Esophagus (tissue), 2 donors: ENCODE measurements around the gene SLBP. TPM values are rescaled to one million over a fixed set of nuclear protein-coding genes. Genes with fewer than 3 reads are reported as not detected.
"Not testable (repeated sequence)": the region's sequence is repeated elsewhere in the genome, so short reads cannot be mapped to it uniquely, and the experiment has no call there.

Source experiments
- H3K27ac ChIP-seq, 2 donors: one replicate each; pipeline ENCODE4 v1.5.1; 2013; ENCODE audit warnings: low read depth in 2 of 2, mild to moderate bottlenecking in 2 of 2, inconsistent platforms in 1 of 2, low read length in 1 of 2, moderate library complexity in 1 of 2
- H3K27me3 ChIP-seq, 2 donors: one replicate each; pipeline ENCODE4 v1.6.1; 2013; ENCODE audit warnings: low read length in 2 of 2, control low read depth in 1 of 2, mild to moderate bottlenecking in 1 of 2; ENCODE audit not compliant: insufficient read depth in 2 of 2, control insufficient read depth in 1 of 2
- H3K36me3 ChIP-seq, 2 donors: one replicate each; pipeline ENCODE4 v1.6.1; 2013; ENCODE audit warnings: low read length in 1 of 2; ENCODE audit not compliant: control insufficient read depth in 2 of 2, insufficient read depth in 2 of 2
- H3K4me1 ChIP-seq, 2 donors: one replicate each; pipeline ENCODE4 v1.6.1; 2013; ENCODE audit warnings: low read length in 1 of 2; ENCODE audit not compliant: control insufficient read depth in 2 of 2, insufficient read depth in 2 of 2
- H3K4me3 ChIP-seq, 2 donors: one replicate each; pipeline ENCODE4 v1.5.1; 2013; ENCODE audit warnings: low read length in 2 of 2, mild to moderate bottlenecking in 2 of 2, low read depth in 1 of 2, moderate library complexity in 1 of 2
- H3K9me3 ChIP-seq, 2 donors: one replicate each; pipeline ENCODE4 v1.6.1; 2013; ENCODE audit warnings: mild to moderate bottlenecking in 2 of 2, low read depth in 1 of 2, low read length in 1 of 2, moderate library complexity in 1 of 2; ENCODE audit not compliant: control insufficient read depth in 2 of 2, insufficient read depth in 1 of 2
- WGBS, 2 donors: extraction: QIAGEN DNeasy Blood & Tissue Kit; methylation state at CpG; one replicate each; pipeline ENCODE4 v1.1.7; 2013; 5-methylcytosine and 5-hydroxymethylcytosine counted together
- polyA plus RNA-seq, 2 donors: library from polyadenylated mRNA; stranded (reverse); fragments of 200-250 nt; gene quantifications; one replicate each; pipeline ENCODE4 v1.2.3, GENCODE V29; 2013
- donor health status: healthy with polysubstance abuse.
- donor health status: Bipolar disorder and iron deficiency.

Gene SLBP
- polyA plus RNA-seq, 2 donors, result 24.9 to 38.5 TPM

GRCh38 chr4:1714303-1715001 is 2.3 kb upstream of the SLBP start:
- Histone ChIP-seq H3K27me3 (no peaks in the 10 kb centered on the region), H3K36me3 (peaks cover 5 to 27% of the 10 kb centered on the region in 2 donors), H3K4me1 (peaks cover 8 to 23% of the 10 kb centered on the region in 2 donors), H3K4me3 (no peak overlapping the region), H3K27ac (no peak overlapping the region), H3K9me3 (no peaks in the 10 kb centered on the region)
- 67 to 68% methylated on average over 9 of the region's 9 CpGs for WGBS, 2 donors

- Histone ChIP-seq H3K4me1 (peaks cover 8 to 19% of the 10 kb centered on the region in 2 donors), H3K36me3 (peaks cover 2 to 25% of the 10 kb centered on the region in 2 donors), H3K27ac (peak overlapping the region; percentile 99 to 100), H3K4me3 (peak overlapping the region; percentile 73 to 87), H3K9me3 (no peaks in the 10 kb centered on the region), H3K27me3 (no peaks in the 10 kb centered on the region)
- 17% methylated on average over 35 of the region's 35 CpGs for WGBS, 2 donors
These were observed 1.1 kb upstream of the SLBP start for GRCh38 chr4:1713003-1713851.

GRCh38 chr4:1711571-1712215 is 426 bp downstream of the SLBP start:
- WGBS, 2 donors, result 0% methylated on average over 81 to 85 of the region's 85 CpGs
- H3K4me1 ChIP-seq, result peaks cover 3 to 11% of the 10 kb centered on the region in 2 donors
- peak overlapping the region; percentile 99 to 100 for H3K27ac ChIP-seq
- H3K4me3 ChIP-seq, result peak overlapping the region; percentile 73 to 87
- no peaks in the 10 kb centered on the region for H3K27me3 ChIP-seq
- H3K36me3 ChIP-seq, result peaks cover 2 to 10% of the 10 kb centered on the region in 2 donors
- no peaks in the 10 kb centered on the region for H3K9me3 ChIP-seq

GRCh38 chr4:1711055-1711570 is 1.0 kb downstream of the SLBP start:
- H3K4me1 ChIP-seq, result peaks cover 3 to 11% of the 10 kb centered on the region in 2 donors
- no peaks in the 10 kb centered on the region for H3K27me3 ChIP-seq
- H3K4me3 ChIP-seq, result peak overlapping the region; percentile 73 to 87
- peak overlapping the region; percentile 99 to 100 for H3K27ac ChIP-seq
- WGBS, 2 donors, result 7 to 11% methylated on average over 22 of the region's 22 CpGs
- H3K36me3 ChIP-seq, result peaks cover under 1 to 10% of the 10 kb centered on the region in 2 donors
- H3K9me3 ChIP-seq, result no peaks in the 10 kb centered on the region

GRCh38 chr4:1708581-1708980 is 3.5 kb downstream of the SLBP start:
- H3K4me1 ChIP-seq, result peaks cover 3 to 5% of the 10 kb centered on the region in 2 donors
- WGBS, 2 donors, result 18 to 19% methylated on average over 1 of the region's 1 CpG

GRCh38 chr4:1706358-1706757 is 5.8 kb downstream of the SLBP start:
- Histone ChIP-seq H3K4me1 (peaks cover 1 to 3% of the 10 kb centered on the region in 2 donors), H3K36me3 (peaks cover 7 to 11% of the 10 kb centered on the region in 2 donors), H3K27ac (no peak overlapping the region), H3K9me3 (no peaks in the 10 kb centered on the region), H3K27me3 (no peaks in the 10 kb centered on the region), H3K4me3 (no peak overlapping the region)
- 81 to 88% methylated on average over 6 of the region's 6 CpGs for WGBS, 2 donors

More at GRCh38 chr4:1708581-1708980, 3.5 kb downstream of the SLBP start:
- Histone ChIP-seq H3K36me3 (peaks cover 7 to 11% of the 10 kb centered on the region in 2 donors), H3K9me3 (no peaks in the 10 kb centered on the region), H3K27me3 (no peaks in the 10 kb centered on the region), H3K4me3 (no peak overlapping the region), H3K27ac (no peak overlapping the region)

- peaks cover under 1 to 3% of the 10 kb centered on the region in 2 donors for H3K4me1 ChIP-seq
- 95 to 98% methylated on average over 6 of the region's 6 CpGs for whole genome bisulfite sequencing, 2 donors
- no peaks in the 10 kb centered on the region for H3K9me3 ChIP-seq
- no peak overlapping the region for H3K27ac ChIP-seq
- no peak overlapping the region for H3K4me3 ChIP-seq
- H3K36me3 ChIP-seq, result peaks cover 7 to 11% of the 10 kb centered on the region in 2 donors
- no peaks in the 10 kb centered on the region for H3K27me3 ChIP-seq
These were observed 6.4 kb downstream of the SLBP start for GRCh38 chr4:1705732-1706131.

- 85 to 93% methylated on average over 1 of the region's 1 CpG for WGBS, 2 donors
- H3K4me3 ChIP-seq, result no peak overlapping the region
- H3K36me3 ChIP-seq, result peaks cover 10 to 11% of the 10 kb centered on the region in 2 donors
These were observed 8.3 kb downstream of the SLBP start for GRCh38 chr4:1703867-1704266.

GRCh38 chr4:1701671-1702070 is 10.4 kb downstream of the SLBP start:
- H3K9me3 ChIP-seq, H3K4me3 ChIP-seq, H3K27ac ChIP-seq, H3K4me1 ChIP-seq, H3K27me3 ChIP-seq: not testable (repeated sequence)
- H3K36me3 ChIP-seq, result peaks cover 11 to 21% of the 10 kb centered on the region in 2 donors
- WGBS, 2 donors, result 87 to 94% methylated on average over 8 of the region's 8 CpGs

More at GRCh38 chr4:1703867-1704266, 8.3 kb downstream of the SLBP start:
- H3K27me3 ChIP-seq, result no peaks in the 10 kb centered on the region
- H3K27ac ChIP-seq, result no peak overlapping the region
- H3K4me1 ChIP-seq, result no peaks in the 10 kb centered on the region
- H3K9me3 ChIP-seq, result no peaks in the 10 kb centered on the region
